HG03139 (cell line): ENCODE measurements around the gene SIPA1L3.
"Not testable (repeated sequence)": the region's sequence is repeated elsewhere in the genome, so short reads cannot be mapped to it uniquely, and the experiment has no call there.

Experiments
- ATAC-seq: cut with Tn5 transposase; IDR thresholded peaks from one replicate; pipeline ENCODE4 v1.9.1; 2021; ENCODE audit not compliant: unreplicated experiment

Gene SIPA1L3

DNA sequence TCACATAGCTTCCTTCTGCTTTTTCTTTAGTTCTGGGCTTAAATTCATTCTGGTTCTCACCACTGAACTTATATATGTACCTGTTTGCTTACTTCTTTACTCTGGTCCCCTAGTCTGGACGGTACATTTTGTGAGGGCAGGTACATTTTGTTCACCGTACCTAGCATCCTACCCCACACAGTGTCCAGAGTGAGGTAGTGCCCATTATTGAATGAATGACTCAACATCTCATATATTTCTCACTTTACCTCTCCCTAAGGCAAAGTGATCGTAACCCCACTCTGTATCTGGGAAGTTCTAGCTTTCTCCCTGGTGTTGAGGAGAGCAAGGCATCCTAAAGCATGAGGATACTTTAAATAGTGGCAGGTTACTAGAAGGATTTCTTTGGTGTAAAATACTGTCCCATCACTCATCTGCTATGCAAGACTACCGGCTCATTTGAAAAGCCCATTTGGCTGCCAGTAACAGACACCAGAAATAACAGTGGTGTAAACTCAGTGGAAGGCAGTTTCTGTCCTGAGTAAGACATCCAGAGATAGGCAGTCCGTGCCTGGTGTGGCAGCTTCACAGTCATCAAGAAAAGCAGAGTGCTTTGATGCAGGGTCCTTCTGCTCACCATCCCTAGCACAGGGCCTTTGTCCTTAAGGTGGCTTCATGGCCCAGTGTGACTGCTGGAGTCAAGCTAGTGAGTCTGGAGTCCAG, 111.8 kb downstream of the SIPA1L3 start:
- ATAC-seq = no peak

- no peak for ATAC-seq
These were observed 112.4 kb downstream of the SIPA1L3 start for GRCh38 chr19:38019396-38019724.

- ATAC-seq = no peak
These were observed 113.3 kb downstream of the SIPA1L3 start for GRCh38 chr19:38020311-38020710.

DNA sequence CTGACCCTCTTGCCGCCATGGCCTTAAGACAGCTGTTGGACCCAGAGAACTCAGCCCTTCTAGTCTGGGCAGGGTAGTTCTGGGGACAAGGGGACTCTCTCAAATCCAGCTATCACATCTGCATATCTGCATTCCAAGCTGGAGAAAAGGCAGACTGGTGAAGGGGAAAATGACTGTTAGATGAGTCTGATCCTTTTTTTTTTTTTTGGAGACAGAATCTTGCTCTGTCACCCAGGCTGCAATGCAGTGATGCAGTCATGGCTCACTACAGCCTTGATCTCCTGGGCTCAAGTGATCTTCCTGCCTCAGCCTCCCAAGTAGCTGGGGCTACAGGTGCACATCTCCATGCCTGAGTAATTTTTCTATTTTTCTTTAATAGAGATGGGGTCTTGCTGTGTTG, 114.3 kb downstream of the SIPA1L3 start:
- no peak for ATAC-seq

DNA sequence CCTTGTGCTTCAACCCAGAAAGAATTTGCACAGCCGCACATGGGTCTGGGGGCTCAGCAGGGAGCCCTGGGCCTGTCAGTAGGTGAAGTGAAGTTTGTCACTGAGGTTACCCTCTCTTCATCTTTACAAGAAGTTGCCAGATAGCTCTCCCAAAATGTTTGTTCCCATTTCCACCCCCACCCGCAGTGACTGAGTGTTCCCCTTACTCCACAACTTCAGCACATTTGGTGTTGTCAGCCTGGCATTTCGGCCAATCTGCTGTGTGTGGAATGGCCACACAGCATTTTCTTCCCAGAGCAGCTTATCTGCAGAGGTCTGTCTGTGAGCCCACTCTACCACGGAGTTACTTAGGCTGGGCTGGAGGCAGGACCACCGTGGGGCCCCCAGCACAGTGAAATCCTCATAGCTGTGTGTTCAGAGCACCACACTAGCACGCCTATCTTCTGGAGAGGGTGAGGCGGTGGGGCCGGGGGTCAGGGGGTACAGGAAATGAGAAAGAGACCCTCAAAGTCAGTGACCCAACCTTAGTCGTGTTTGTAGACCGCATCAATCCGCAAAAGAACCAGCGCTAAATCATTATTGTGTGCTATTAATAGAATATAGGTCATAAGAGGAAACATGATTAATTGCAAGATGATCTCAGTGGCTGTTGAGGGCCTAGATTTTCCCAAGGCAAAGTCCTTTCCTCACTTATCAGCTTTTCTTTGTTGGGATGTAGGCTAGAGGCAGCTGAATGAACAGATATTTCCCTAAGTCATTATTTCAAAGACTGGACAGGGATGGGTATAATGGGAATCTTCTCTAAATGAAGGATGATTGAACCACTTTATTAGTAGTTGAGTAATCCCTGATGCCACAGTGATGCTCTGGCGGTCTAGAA, 116.0 kb downstream of the SIPA1L3 start:
- ATAC-seq = no peak

GRCh38 chr19:38023671-38024541, 116.9 kb downstream of the SIPA1L3 start:
- ATAC-seq = no peak

DNA sequence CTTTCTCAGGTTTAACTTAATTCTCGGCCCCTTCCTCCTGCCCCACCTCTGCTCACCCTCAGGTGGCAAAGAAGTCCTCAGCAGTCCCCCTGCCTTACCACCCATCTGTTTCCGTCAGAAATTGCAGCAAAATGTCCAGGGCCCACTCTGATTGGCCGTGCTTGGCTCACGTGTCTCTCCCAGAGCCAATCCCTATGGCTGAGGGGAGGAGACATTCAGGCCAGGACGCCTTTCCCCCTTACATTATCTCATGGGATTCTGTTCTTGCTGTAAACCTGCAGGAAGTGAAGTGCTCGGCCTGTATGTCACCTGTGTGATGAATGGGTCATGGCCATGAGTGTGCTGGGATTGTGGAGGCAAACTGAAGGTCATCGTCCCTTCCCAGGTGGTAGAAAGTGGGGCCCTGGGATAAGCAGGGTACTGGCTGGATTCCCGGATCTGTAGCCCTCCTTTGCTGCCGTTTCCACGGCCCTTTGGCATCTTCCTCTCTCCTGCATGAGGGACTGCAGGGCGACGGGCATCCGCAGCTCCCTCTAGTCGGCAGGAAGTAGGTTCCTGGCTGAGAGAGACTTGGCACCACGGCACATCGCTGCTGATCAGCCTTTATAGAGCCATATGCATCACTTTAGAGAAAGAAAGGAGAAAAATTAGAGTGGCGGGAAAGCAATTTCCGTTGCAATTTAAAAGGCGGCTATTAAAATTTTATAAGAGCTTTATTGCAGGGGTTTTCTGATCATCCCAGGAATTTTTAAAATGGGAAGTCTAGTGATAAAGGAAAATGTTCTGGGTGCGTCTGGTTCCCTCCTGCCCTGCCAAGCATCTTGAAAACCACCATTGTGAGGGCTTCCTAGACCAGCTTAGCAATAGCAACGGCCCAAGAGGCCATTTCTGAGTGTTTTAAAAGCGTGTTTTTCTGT, 118.2 kb downstream of the SIPA1L3 start:
- no peak for ATAC-seq

GRCh38 chr19:38025909-38026307, 118.9 kb downstream of the SIPA1L3 start:
- no peak for ATAC-seq

DNA sequence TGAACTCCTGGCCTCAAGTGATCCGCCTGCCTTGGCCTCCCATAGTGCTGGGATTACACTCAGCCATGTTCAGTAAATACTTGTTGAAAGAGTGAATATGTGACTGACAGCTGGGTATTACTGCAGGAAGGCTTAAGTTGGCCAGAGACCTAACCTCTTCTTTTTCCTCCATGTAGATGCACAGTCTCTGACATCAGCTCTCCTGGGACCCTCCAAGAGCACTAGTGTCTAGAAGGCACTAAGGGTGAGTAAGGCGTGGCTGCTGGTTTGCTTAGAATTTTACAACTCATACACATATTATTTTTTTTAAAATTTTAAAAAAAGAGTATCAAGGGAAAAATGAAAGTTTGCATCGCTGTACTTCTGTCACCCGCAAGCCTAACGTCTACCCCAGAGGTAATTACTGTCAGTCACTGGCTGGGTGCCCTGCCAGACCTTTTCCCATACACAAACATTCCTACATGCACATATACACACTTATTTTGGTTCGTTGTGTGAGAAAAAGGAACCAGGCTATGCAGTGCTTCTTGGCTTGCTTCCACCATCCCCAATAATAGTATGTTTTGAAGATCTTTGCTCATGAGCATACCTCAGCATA, 122.0 kb downstream of the SIPA1L3 start:
- no peak for ATAC-seq

DNA sequence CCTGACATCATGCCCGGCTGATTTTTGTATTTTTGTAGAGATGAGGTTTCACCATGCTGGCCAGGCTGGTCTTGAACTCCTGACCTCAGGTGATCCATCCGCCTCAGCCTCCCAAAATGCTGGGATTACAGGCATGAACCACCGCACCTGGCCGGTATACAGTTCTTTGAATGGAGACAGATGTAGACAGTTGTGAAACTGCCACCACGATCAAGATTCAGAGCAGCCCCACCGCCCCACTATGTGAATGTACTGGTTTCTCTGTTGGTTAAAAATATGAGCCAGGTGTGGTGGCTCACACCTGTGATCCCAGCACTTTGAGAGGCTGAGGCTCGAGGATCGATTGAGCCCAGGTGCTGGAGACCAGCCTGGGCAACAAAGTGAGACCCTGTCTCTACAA, 123.0 kb downstream of the SIPA1L3 start:
- ATAC-seq = not testable (repeated sequence)

DNA sequence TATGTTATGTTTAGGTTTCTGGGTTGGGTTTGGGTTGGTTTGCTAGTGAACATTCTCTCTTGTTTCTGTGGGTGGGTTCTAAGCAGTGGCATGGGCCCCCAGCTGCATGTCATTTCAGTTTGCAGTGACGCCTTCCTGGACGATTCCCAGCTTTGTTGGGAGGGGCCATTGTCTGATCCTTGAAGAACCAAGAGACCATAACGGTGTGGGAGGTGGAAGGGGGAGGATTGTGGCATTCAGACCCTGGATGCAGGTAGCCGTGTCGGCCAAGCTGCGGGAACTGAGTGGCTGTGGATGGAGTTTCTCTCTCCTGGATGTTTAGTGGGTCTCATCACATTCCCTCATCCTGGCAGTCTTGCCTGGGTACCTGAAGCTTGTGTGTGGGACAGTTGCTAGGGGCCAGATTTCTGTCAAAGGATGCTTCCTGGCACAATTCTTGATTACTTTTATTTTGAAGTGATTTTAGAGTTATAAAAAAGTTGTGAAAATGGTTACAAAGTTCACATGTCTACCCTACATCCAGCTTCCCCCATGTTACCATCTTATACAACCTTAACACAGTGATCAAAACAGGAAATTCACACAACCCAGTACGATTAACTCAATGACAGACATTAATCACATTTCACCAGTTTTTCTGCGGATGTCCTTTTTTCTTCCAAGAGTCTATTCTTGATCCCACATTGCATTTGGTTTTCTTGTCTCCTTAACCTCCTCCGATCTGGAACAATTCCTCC, 123.8 kb downstream of the SIPA1L3 start:
- ATAC-seq = no peak

DNA sequence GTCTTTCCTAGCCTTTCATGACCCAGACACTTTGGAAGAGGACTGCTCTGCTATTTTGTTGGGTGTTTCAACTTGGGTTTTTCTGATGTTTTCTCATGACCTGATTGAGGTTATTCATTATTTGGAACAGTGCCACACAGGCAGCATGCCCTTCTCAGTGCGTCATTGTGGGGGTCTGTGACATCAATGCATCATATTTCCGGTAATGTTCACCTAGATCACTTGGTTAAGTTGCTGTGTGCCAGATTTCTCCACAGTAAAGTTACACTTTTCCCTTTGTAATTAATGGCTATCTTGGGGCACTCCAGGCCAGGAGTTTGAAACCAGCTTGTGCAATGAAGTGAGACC, 124.4 kb downstream of the SIPA1L3 start:
- ATAC-seq = no peak

- ATAC-seq = no peak
These were observed 125.1 kb downstream of the SIPA1L3 start for GRCh38 chr19:38032151-38032550.

DNA sequence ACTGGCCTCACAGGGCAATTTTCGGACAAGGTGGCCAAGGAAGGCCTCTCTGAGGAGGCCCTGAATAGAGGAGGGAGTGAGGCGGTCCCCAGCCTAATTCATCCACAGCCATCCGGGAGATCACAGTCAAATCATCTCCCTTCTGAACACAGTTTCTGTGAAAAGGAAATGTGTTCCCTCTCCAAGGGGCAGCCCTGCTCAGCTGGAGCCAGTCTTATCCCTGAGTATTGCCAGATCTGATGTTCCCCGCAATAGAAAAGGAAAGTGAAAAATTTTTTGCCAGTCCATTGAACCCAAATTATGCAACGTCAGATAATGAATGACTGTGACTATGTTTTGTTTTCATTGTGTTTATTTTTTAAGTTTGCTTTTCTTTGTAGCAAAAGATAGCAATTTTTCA, 125.9 kb downstream of the SIPA1L3 start:
- ATAC-seq = no peak

DNA sequence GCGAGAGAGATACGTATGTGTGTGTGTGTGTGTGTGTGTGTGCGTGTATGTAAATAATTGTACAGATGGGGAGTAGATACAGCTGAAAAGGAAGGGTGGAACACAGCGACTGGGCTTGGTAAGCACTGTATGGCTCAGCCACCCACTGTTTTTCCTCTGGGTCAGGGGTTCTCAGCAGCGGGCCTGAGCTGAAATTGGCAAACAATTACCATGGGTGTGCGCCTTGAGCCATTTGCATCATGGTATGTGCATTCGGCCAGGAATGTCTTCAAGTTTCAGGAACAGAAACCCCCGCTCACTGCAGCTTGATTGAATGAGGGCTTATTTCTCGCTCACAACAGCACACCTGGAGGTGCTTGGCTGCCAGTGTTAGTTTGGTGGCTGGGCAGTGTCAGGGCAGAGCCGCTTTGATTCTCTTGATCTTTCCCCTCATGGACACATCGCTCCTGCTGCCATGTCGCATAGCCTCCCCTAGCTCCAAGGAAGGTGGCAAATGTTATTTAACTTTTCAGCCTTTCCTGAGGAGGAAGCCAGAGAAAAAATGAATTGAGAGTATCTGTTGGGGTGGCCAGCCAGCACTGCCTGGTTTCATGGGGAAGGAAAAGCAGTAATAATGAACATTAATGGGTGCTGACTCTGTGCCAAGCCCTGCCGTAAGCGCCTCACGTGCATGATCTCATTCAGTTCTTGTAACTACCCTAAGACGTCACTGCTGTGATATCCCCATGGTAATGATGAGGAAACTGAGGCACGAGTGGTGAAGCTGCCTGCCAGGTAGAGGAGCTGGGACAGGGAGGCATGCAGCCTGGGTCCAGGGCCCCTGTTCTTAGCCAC, 126.9 kb downstream of the SIPA1L3 start:
- peak; percentile 66 for ATAC-seq

DNA sequence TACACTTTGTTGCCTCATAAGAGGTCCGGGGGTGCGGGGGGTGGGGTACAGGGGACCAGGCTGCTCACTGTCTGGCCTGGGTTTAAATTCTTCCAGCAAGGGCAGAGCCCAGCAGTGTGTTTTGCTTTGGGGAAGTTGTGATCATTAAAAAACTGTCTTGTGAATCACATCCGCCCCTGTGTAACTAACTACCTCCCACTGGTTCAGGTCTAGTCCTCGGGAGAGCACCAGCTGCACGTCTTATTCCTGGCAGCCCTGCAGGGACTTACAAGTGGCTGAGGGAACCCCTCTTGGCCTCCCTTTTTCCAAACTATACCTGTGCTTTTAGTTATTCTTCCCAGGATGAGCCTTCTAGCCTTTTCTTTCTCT, 127.5 kb downstream of the SIPA1L3 start:
- ATAC-seq = no peak

DNA sequence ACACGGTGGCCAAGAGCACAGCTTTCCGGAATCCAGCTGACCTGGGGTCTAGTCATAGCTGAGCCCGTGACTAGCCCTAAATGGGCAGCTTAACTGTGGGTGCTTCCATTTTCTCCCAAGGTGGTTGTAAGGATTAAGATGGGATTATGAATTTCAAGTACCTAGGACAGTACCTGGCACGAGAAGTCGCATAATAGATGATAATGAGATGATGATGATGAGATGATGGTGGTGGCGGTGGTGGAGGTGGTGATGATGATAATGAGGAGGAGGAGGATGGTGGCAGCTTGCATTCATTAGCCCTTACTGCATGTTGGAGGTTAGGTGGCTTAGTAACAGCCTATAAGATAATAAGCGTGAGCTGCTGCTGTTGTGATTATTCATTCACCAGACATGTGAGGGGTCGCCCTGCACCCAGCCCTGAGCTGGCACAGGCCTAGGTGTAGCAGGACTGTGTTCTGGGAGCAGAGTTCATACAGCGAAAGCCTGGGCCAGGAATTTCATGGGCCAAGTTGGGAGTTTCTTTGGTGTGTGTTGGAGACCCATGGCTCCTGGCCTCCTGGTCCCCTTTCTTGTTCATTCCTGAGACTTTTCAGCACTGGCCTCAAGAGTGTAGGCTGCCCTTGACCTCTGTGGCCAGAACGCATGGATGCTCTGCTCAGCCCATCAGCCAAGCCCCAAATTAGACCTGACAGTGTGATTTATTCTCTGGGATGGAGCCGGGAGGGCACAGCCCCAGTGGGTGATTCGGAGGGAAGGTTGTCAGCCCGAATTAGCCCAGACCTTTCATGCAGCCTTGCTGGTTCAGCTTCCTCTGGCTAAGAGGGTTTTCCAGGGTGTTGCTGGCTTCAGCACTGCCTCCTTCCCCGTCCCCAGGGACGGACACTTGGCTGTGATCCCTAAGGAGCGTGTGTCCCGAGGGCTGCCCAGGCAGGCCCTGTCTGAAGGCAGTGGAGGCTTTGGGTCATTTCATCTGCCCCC, 128.8 kb downstream of the SIPA1L3 start:
- ATAC-seq = no peak
